ENCODE results near the gene MELTF.
"Not testable (repeated sequence)": the region's sequence is repeated elsewhere in the genome, so short reads cannot be mapped to it uniquely, and the experiment has no call there.

The MELTF gene

DNA sequence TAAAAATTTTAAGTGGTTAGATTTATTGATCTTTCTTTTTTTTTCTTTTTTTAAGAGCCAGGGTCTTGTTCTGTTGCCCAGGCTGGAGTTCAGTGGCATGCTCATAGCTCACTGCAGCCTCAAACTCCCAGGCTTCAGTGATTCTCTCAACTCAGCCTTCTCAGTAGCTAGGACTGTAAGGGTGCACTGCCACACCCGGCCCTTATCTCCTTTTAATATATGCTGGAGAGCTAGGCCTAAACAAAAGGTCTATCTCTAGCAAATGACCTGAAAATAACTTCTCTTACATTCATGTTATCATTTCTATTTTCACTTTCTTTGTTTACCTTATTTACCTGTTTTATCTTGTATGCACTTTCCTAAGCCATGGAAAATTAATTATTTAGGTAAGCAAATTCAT is 35.2 kb upstream of the MELTF start:
- Histone ChIP-seq H3K4me3 (ENCODE audit: insufficient read depth, low read length, poor library complexity, severe bottlenecking) (no peak overlapping the region), H3K27me3 (ENCODE audit: low read length) (no peaks in the 10 kb centered on the region), H3F3A (ENCODE audit: insufficient read depth) (peaks cover 22% of the 10 kb centered on the region), H3K4me2 (ENCODE audit: low read depth, low read length, poor library complexity, severe bottlenecking) (no peak overlapping the region), H3K9me3 (ENCODE audit: insufficient read depth, low read length) (no peaks in the 10 kb centered on the region), H3K9me2 (replicated peaks; ENCODE audit: insufficient read depth, low read length) (no peaks in the 10 kb centered on the region), H3K9ac (ENCODE audit: low read length) (no peak overlapping the region), H4K20me1 (ENCODE audit: low read depth, low read length) (no peaks in the 10 kb centered on the region), H3K27ac (ENCODE audit: low read depth, low read length) (no peak overlapping the region), H3K79me2 (ENCODE audit: insufficient read depth, low read length) (no peaks in the 10 kb centered on the region), H3K36me3 (ENCODE audit: low read length) (peaks cover 57% of the 10 kb centered on the region), H2AFZ (ENCODE audit: low read depth, low read length, severe bottlenecking) (no peak overlapping the region)
- TF ChIP-seq, protein P1, sequence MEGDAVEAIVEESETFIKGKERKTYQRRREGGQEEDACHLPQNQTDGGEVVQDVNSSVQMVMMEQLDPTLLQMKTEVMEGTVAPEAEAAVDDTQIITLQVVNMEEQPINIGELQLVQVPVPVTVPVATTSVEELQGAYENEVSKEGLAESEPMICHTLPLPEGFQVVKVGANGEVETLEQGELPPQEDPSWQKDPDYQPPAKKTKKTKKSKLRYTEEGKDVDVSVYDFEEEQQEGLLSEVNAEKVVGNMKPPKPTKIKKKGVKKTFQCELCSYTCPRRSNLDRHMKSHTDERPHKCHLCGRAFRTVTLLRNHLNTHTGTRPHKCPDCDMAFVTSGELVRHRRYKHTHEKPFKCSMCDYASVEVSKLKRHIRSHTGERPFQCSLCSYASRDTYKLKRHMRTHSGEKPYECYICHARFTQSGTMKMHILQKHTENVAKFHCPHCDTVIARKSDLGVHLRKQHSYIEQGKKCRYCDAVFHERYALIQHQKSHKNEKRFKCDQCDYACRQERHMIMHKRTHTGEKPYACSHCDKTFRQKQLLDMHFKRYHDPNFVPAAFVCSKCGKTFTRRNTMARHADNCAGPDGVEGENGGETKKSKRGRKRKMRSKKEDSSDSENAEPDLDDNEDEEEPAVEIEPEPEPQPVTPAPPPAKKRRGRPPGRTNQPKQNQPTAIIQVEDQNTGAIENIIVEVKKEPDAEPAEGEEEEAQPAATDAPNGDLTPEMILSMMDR (IDR thresholded peaks at IDR 0.05; ENCODE audit: insufficient read depth, low read length, poor library complexity, severe bottlenecking): no peak
- TF ChIP-seq EZH2phosphoT487 (conservative IDR thresholded peaks at IDR 0.05; ENCODE audit: low read length): no peak

DNA sequence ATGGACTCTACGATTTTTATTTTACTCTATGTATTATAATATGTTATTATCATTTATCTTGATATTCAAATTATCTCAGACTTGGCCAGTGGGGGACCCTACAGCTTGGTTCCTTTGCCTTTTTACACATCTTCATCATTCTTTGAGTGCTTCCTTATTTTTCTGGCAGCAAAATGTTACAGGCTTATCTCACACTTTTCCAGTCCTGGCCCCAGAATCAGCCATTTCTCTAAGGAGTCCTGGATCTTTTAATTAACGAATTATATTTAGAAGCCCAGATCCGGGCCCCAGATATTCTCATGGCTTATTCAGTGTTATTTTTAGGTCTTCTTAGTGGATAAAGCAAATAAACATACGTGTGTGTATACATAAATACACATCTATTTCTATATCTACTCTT is 32.8 kb upstream of the MELTF start:
- H3K36me3 ChIP-seq (ENCODE audit: low read length): peaks cover 69% of the 10 kb centered on the region
- H4K20me1 ChIP-seq (ENCODE audit: low read depth, low read length): no peaks in the 10 kb centered on the region
- no peaks in the 10 kb centered on the region for H3K27me3 ChIP-seq (ENCODE audit: low read length)

DNA sequence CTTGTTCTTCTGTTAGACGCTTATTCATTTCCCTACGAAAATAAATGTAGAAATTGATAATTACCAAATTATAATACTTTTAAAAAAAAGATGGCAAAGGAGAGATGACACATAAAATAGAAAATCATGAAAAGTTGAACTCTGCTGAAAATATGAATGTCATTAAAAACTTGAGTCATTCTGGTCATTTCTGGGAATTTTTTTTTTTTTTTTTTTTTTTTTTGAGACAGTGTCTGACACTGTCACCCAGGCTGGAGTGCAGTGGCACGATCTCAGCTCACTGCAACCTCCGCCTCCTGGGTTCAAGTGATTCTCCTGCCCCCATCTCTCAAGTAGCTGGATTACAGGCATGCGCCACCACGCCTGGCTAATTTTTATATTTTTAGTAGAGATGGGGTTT is 22.0 kb upstream of the MELTF start:
- not testable (repeated sequence) for H3K9ac ChIP-seq (ENCODE audit: low read length); H3K9me2 ChIP-seq (replicated peaks; ENCODE audit: insufficient read depth, low read length); H2AFZ ChIP-seq (ENCODE audit: low read depth, low read length, severe bottlenecking); H3K27ac ChIP-seq (ENCODE audit: low read depth, low read length); H3K79me2 ChIP-seq (ENCODE audit: insufficient read depth, low read length); H3K4me3 ChIP-seq (ENCODE audit: insufficient read depth, low read length, poor library complexity, severe bottlenecking); H3K4me2 ChIP-seq (ENCODE audit: low read depth, low read length, poor library complexity, severe bottlenecking); H3K27me3 ChIP-seq (ENCODE audit: low read length); H3K9me3 ChIP-seq (ENCODE audit: insufficient read depth, low read length); H4K20me1 ChIP-seq (ENCODE audit: low read depth, low read length); H3F3A ChIP-seq (ENCODE audit: insufficient read depth)
- peaks cover 35% of the 10 kb centered on the region for H3K36me3 ChIP-seq (ENCODE audit: low read length)

More for the DNA sequence above, 32.8 kb upstream of the MELTF start:
- Histone ChIP-seq H3K4me3 (ENCODE audit: insufficient read depth, low read length, poor library complexity, severe bottlenecking) (no peak overlapping the region), H3K27ac (ENCODE audit: low read depth, low read length) (no peak overlapping the region), H3K4me2 (ENCODE audit: low read depth, low read length, poor library complexity, severe bottlenecking) (no peak overlapping the region), H3K9me2 (replicated peaks; ENCODE audit: insufficient read depth, low read length) (no peaks in the 10 kb centered on the region), H3K9ac (ENCODE audit: low read length) (no peak overlapping the region), H3K79me2 (ENCODE audit: insufficient read depth, low read length) (no peaks in the 10 kb centered on the region), H2AFZ (ENCODE audit: low read depth, low read length, severe bottlenecking) (no peak overlapping the region), H3K9me3 (ENCODE audit: insufficient read depth, low read length) (no peaks in the 10 kb centered on the region), H3F3A (ENCODE audit: insufficient read depth) (peaks cover 22% of the 10 kb centered on the region)
- TF ChIP-seq, protein P1 (IDR thresholded peaks at IDR 0.05; ENCODE audit: insufficient read depth, low read length, poor library complexity, severe bottlenecking): no peak
- TF ChIP-seq EZH2phosphoT487 (conservative IDR thresholded peaks at IDR 0.05; ENCODE audit: low read length): no peak

DNA sequence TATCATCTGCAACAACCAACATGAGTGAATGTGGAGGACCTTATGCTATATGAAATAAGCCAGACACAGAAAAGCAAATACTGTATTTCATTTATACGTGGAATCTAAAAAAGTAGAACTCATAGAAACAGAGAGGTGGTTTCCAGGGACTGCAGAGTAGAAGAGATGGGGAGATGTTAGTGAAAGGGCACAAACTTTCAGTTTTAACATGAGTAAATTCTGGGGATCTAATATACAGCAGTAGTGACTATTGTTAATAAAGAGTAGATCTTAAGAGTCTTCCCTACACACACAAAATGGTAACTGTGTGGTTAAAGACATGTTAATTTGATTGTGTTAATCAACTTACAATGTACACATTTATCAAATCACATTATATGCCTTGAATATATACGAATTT is 20.9 kb upstream of the MELTF start:
- H3K27ac ChIP-seq (ENCODE audit: low read depth, low read length): no peak overlapping the region
- H3K9ac ChIP-seq (ENCODE audit: low read length): no peak overlapping the region

More for the DNA sequence above, 20.9 kb upstream of the MELTF start:
- Histone ChIP-seq H2AFZ (ENCODE audit: low read depth, low read length, severe bottlenecking) (no peak overlapping the region), H4K20me1 (ENCODE audit: low read depth, low read length) (no peaks in the 10 kb centered on the region), H3K36me3 (ENCODE audit: low read length) (peaks cover 32% of the 10 kb centered on the region), H3K79me2 (ENCODE audit: insufficient read depth, low read length) (no peaks in the 10 kb centered on the region), H3K9me2 (replicated peaks; ENCODE audit: insufficient read depth, low read length) (no peaks in the 10 kb centered on the region), H3K4me3 (ENCODE audit: insufficient read depth, low read length, poor library complexity, severe bottlenecking) (no peak overlapping the region), H3K4me2 (ENCODE audit: low read depth, low read length, poor library complexity, severe bottlenecking) (no peak overlapping the region), H3K9me3 (ENCODE audit: insufficient read depth, low read length) (no peaks in the 10 kb centered on the region), H3F3A (ENCODE audit: insufficient read depth) (peaks cover 5% of the 10 kb centered on the region; the same call in 1 of the 2 replicates), H3K27me3 (ENCODE audit: low read length) (no peaks in the 10 kb centered on the region)
- TF ChIP-seq EZH2phosphoT487 (conservative IDR thresholded peaks at IDR 0.05; ENCODE audit: low read length): no peak
- TF ChIP-seq, protein P1 (IDR thresholded peaks at IDR 0.05; ENCODE audit: insufficient read depth, low read length, poor library complexity, severe bottlenecking): no peak

Measured in SU-DHL-6 (cell line).